ENCODE measurements around the gene RIMS4. TPM values are rescaled to one million over a fixed set of nuclear protein-coding genes. Genes with fewer than 3 reads are reported as not detected.

Gene RIMS4
- total RNA-seq, 1 donor from 2014 or later, result 5.3 TPM

DNA sequence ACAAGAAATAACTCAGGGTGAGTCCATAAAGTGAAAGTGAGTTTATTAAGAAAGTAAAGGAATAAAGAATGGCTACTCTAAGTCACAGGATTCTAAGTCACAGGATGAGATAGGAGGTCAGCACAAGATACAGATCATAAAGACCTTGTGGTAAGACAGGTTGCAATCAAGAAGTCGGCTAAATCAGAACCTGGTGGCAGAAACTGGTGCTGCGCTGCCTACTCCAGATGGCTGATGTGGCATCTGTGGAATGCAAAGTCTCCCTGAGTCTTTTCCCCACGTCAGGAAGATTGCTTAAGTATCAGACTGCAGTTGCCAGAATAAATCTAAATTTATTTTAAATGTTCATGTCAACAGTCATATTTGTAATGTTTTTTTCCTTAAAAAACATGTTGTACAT lies 75.4 kb downstream of the RIMS4 start:
- Histone ChIP-seq H3K36me3 (no peaks in the 10 kb centered on the region), H3K9ac (no peak overlapping the region), H3K4me2 (no peak overlapping the region), H3K9me3 (ENCODE audit: low read depth) (no peaks in the 10 kb centered on the region), H3K79me2 (ENCODE audit: low read depth) (no peaks in the 10 kb centered on the region), H3K4me3 (no peak overlapping the region), H3F3A (ENCODE audit: low read depth) (no peaks in the 10 kb centered on the region), H2AFZ (replicated peaks) (no peak overlapping the region), H3K4me1 (no peaks in the 10 kb centered on the region), H3K27me3 (no peaks in the 10 kb centered on the region), H4K20me1 (ENCODE audit: low read depth) (no peaks in the 10 kb centered on the region), H3K27ac (no peak overlapping the region)
- H3K4me1 Mint-ChIP-seq, result peaks cover 20% of the 10 kb centered on the region
- no peak overlapping the region for H3K27ac Mint-ChIP-seq
- no peaks in the 10 kb centered on the region for H3K36me3 Mint-ChIP-seq
- H3K4me3 Mint-ChIP-seq, result no peak overlapping the region
- no peak for TF ChIP-seq EZH2 (IDR thresholded peaks at IDR 0.05)
- TF ChIP-seq, protein P1, sequence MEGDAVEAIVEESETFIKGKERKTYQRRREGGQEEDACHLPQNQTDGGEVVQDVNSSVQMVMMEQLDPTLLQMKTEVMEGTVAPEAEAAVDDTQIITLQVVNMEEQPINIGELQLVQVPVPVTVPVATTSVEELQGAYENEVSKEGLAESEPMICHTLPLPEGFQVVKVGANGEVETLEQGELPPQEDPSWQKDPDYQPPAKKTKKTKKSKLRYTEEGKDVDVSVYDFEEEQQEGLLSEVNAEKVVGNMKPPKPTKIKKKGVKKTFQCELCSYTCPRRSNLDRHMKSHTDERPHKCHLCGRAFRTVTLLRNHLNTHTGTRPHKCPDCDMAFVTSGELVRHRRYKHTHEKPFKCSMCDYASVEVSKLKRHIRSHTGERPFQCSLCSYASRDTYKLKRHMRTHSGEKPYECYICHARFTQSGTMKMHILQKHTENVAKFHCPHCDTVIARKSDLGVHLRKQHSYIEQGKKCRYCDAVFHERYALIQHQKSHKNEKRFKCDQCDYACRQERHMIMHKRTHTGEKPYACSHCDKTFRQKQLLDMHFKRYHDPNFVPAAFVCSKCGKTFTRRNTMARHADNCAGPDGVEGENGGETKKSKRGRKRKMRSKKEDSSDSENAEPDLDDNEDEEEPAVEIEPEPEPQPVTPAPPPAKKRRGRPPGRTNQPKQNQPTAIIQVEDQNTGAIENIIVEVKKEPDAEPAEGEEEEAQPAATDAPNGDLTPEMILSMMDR (IDR thresholded peaks at IDR 0.05), result peak; percentile 16
- TF ChIP-seq EZH2phosphoT487 (IDR thresholded peaks at IDR 0.05), result no peak
- H3K9me3 Mint-ChIP-seq, result peaks cover 4% of the 10 kb centered on the region
- H3K27me3 Mint-ChIP-seq (ENCODE audit: insufficient read depth, low read depth), result peaks cover 15% of the 10 kb centered on the region
- DNase-seq (ENCODE audit: low spot score), result peak; percentile 47

DNA sequence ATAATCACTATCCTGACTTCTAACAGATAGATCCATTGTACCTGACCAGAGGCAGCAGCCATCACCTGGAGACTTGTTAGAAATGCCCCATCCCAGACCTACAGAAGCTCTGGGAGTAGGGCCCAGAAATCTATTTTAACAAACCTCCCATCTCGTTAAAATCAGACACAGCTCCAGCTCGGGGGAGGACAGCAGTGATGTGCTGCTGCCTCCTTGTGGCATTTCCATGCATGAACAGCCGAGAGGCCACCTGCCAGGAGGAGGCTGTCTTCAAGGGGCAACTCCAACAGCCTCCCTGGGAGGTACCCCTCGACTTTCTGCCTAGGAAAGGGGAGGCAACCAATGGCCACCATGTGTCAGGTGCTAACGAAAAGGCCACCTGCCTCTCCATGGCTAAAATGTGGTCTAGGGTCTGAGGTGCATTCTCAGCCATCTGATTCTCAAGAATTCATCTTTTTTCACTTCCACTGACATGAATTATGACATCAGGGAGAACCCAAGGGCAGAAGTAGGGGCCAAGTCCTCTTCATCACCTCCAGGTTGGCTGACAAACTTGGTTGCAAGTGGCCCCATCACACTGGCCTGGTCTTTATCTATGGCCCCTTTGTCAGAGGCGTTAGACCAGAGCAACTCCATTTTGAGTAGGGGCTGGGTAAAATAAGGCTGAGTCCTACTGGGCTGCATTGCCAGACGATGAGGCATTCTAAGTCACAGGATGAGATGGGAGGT lies 76.8 kb downstream of the RIMS4 start:
- TF ChIP-seq EZH2 (IDR thresholded peaks at IDR 0.05) (no peak), EZH2phosphoT487 (IDR thresholded peaks at IDR 0.05) (no peak)
- TF ChIP-seq, protein P1 (IDR thresholded peaks at IDR 0.05), result peak; percentile 83
- no peaks in the 10 kb centered on the region for H3F3A ChIP-seq (ENCODE audit: low read depth)
- H3K27ac ChIP-seq, result no peak overlapping the region
- Mint-ChIP-seq H3K36me3 (no peaks in the 10 kb centered on the region), H3K27me3 (ENCODE audit: insufficient read depth, low read depth) (peaks cover 13% of the 10 kb centered on the region), H3K27ac (peak overlapping the region; percentile 50), H3K4me3 (no peak overlapping the region), H3K9me3 (peaks cover under 1% of the 10 kb centered on the region), H3K4me1 (peaks cover 22% of the 10 kb centered on the region)
- no peak overlapping the region for H3K4me3 ChIP-seq
- H3K9me3 ChIP-seq (ENCODE audit: low read depth), result no peaks in the 10 kb centered on the region
- no peak overlapping the region for H3K4me2 ChIP-seq
- DNase-seq (ENCODE audit: low spot score), result peak; percentile 81
- no peaks in the 10 kb centered on the region for H4K20me1 ChIP-seq (ENCODE audit: low read depth)
- peaks cover 8% of the 10 kb centered on the region for H3K4me1 ChIP-seq
- H3K79me2 ChIP-seq (ENCODE audit: low read depth), result no peaks in the 10 kb centered on the region
- no peak overlapping the region for H3K9ac ChIP-seq
- H3K36me3 ChIP-seq, result no peaks in the 10 kb centered on the region
- H2AFZ ChIP-seq (replicated peaks), result peak overlapping the region; percentile 36
- H3K27me3 ChIP-seq, result no peaks in the 10 kb centered on the region

DNA sequence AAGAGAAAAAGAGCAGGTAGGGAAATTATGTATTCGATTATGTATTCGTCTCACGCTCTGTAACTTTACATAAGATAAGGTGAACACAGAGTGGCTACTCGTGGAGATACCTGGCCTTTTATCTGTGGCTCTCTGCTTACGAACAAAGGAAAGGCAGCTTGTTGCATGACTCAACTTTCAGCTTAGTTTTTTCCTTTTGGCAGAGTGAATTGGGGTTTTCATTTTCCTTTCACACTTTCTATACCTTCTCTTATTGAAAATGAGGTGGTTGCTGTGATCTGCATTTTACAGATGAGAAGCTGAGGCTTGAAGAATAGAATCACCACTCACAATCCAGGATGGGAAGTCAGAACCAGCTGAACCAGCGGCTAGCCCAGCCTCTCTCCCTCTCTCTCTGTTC lies 78.0 kb downstream of the RIMS4 start:
- H3K27ac ChIP-seq, result no peak overlapping the region
- no peak overlapping the region for H3K4me3 ChIP-seq
- no peak for DNase-seq (ENCODE audit: low spot score)
- Mint-ChIP-seq H3K36me3 (no peaks in the 10 kb centered on the region), H3K4me3 (no peak overlapping the region), H3K4me1 (peaks cover 23% of the 10 kb centered on the region), H3K9me3 (no peaks in the 10 kb centered on the region), H3K27me3 (ENCODE audit: insufficient read depth, low read depth) (peaks cover 11% of the 10 kb centered on the region), H3K27ac (no peak overlapping the region)
- no peak overlapping the region for H3K9ac ChIP-seq
- H3K79me2 ChIP-seq (ENCODE audit: low read depth), result no peaks in the 10 kb centered on the region
- H3K27me3 ChIP-seq, result no peaks in the 10 kb centered on the region
- H2AFZ ChIP-seq (replicated peaks), result no peak overlapping the region
- no peaks in the 10 kb centered on the region for H3K36me3 ChIP-seq
- peaks cover 8% of the 10 kb centered on the region for H3K4me1 ChIP-seq
- no peaks in the 10 kb centered on the region for H4K20me1 ChIP-seq (ENCODE audit: low read depth)
- H3K4me2 ChIP-seq, result no peak overlapping the region
- TF ChIP-seq, protein P1 (IDR thresholded peaks at IDR 0.05), result no peak
- TF ChIP-seq EZH2phosphoT487 (IDR thresholded peaks at IDR 0.05) (no peak), EZH2 (IDR thresholded peaks at IDR 0.05) (no peak)
- no peaks in the 10 kb centered on the region for H3K9me3 ChIP-seq (ENCODE audit: low read depth)
- H3F3A ChIP-seq (ENCODE audit: low read depth), result no peaks in the 10 kb centered on the region

Data from neural progenitor cell (in vitro differentiated cells).